K562 (cell line): Measurements from ENCODE around the gene ZNF143. TPM values are rescaled to one million over a fixed set of nuclear protein-coding genes. Genes with fewer than 3 reads are reported as not detected.
A peak's percentile ranks its signal among the peaks of the same experiment; 100 is the strongest.

Experiments used
- AFF1 ChIP-seq, 2 experiments: fragments of 450-650 bp; IDR thresholded peaks; 2 replicates each; pipeline ENCODE4 v1.6.1; 2018; ENCODE audit warnings: mild to moderate bottlenecking in 2 of 2, low read depth in 1 of 2; ENCODE audit not compliant: partially characterized antibody in 2 of 2
- E2F8 ChIP-seq: fragments of 450-650 bp; IDR thresholded peaks from 2 replicates; pipeline ENCODE4 v1.7.1; 2018; ENCODE audit warnings: mild to moderate bottlenecking, low read depth; ENCODE audit not compliant: partially characterized antibody
- ELF2 ChIP-seq: fragments of 250-450 bp; sonication (Bioruptor Pico); IDR thresholded peaks from 2 replicates; pipeline ENCODE4 v1.5.0; 2021; ENCODE audit warnings: mild to moderate bottlenecking
- EZH2 ChIP-seq: IDR thresholded peaks from 2 replicates; pipeline ENCODE4 v1.6.1; 2012; ENCODE audit warnings: low read depth, mild to moderate bottlenecking, inconsistent platforms, low read length, borderline replicate concordance
- FOXO4 ChIP-seq: fragments of 450-650 bp; formaldehyde crosslinking; IDR thresholded peaks from 2 replicates; pipeline ENCODE4 v1.4.0; 2020; ENCODE audit warnings: mild to moderate bottlenecking, moderate library complexity
- HSF4 ChIP-seq: fragments of 250-450 bp; sonication (Bioruptor Pico); IDR thresholded peaks from 2 replicates; pipeline ENCODE4 v2.1.2; 2022; ENCODE audit warnings: mild to moderate bottlenecking, moderate library complexity, borderline replicate concordance
- ILF3 ChIP-seq: fragments of 450-650 bp; IDR thresholded peaks from 2 replicates; pipeline ENCODE4 v1.6.1; 2018; ENCODE audit warnings: antibody characterized with exemption, mild to moderate bottlenecking, moderate library complexity, borderline replicate concordance
- MXD1 ChIP-seq: fragments of 250-450 bp; sonication (Bioruptor Pico); IDR thresholded peaks from 2 replicates; pipeline ENCODE4 v1.8.0; 2021; ENCODE audit warnings: borderline replicate concordance, mild to moderate bottlenecking, moderate library complexity; ENCODE audit not compliant: poor library complexity, severe bottlenecking
- MYNN ChIP-seq, 2 experiments: sonication (generic); formaldehyde crosslinking in 1 of 2; IDR thresholded peaks; 2 replicates each; pipeline versions ENCODE4 v1.5.0 to v1.6.1; 2016 to 2020; ENCODE audit warnings: antibody characterized with exemption in 1 of 2, missing genetic modification reagents in 1 of 2
- NFE2 ChIP-seq: IDR thresholded peaks from 2 replicates; pipeline ENCODE4 v1.6.1; 2014; ENCODE audit warnings: antibody characterized with exemption, low read depth
- NR4A1 ChIP-seq, 2 experiments: fragments of 250-450 bp in 1 of 2; fragments of 450-650 bp in 1 of 2; sonication (Bioruptor Pico) in 1 of 2; IDR thresholded peaks; 2 replicates each; pipeline versions ENCODE4 v1.4.0 to v1.6.1; 2016 to 2020; ENCODE audit warnings: mild to moderate bottlenecking in 2 of 2, missing compliant biosample characterization in 1 of 2, missing genetic modification characterization in 1 of 2, moderate library complexity in 1 of 2
- POU5F1 ChIP-seq: fragments of 150-350 bp; IDR thresholded peaks from 2 replicates; pipeline ENCODE4 v1.6.1; 2014; ENCODE audit warnings: borderline replicate concordance, low read length, low read depth, mild to moderate bottlenecking; ENCODE audit not compliant: partially characterized antibody
- RBM17 ChIP-seq: fragments of 200-400 bp; formaldehyde crosslinking; IDR thresholded peaks from 2 replicates; pipeline ENCODE4 v1.6.1; 2017; ENCODE audit warnings: low read depth, mild to moderate bottlenecking, low read length, borderline replicate concordance
- THRB ChIP-seq: fragments of 450-650 bp; formaldehyde crosslinking; conservative IDR thresholded peaks from 2 replicates; pipeline ENCODE4 v1.4.0; 2022; ENCODE audit warnings: mild to moderate bottlenecking, missing genetic modification characterization
- ZC3H11A ChIP-seq: IDR thresholded peaks from 2 replicates; pipeline ENCODE4 v1.6.1; 2012; ENCODE audit warnings: low read depth, low read length, improper control_type of control experiment
- ZNF146 ChIP-seq: IDR thresholded peaks from one replicate; pipeline ENCODE4 v1.6.1; 2018; ENCODE audit warnings: missing compliant biosample characterization; ENCODE audit not compliant: unreplicated experiment
- ZNF24 ChIP-seq: fragments of 450-650 bp; IDR thresholded peaks from 2 replicates; pipeline ENCODE4 v1.6.1; 2016
- polyA plus RNA-seq, 8 experiments: library from polyadenylated mRNA; depleted of rRNA in 4 of 8; stranded (reverse) in 5 of 8; unstranded in 3 of 8; fragments of >200 nt; fragmentation: Nextera tagmentation in 2 of 8; fragmentation: Illumina TruSeq in 1 of 8; extraction: Ambion mirVana in 2 of 8; extraction: Trizol in 1 of 8; gene quantifications; 2 replicates each; pipeline versions ENCODE4 v1.2.1 to v1.2.3, GENCODE V29; 2011 to 2014; ENCODE audit warnings: inconsistent platforms in 1 of 8, missing spikeins in 1 of 8
- total RNA-seq, 7 experiments: library from RNA; depleted of rRNA in 6 of 7; stranded (reverse); fragments of >200 nt in 6 of 7; fragmentation: Illumina TruSeq in 2 of 7; extraction: Trizol in 2 of 7; gene quantifications; 2 replicates each; pipeline versions ENCODE4 v1.2.1 to v1.2.3, GENCODE V29; 2011 to 2021; ENCODE audit warnings: low replicate concordance in 1 of 7

The ZNF143 gene
- total and polyA plus RNA-seq, 9 of the 15 experiments (the other 6 are each of a cell fraction or from before 2014, with no cell fraction given): 18.4 to 58.5 (median 27.1) TPM

- TF ChIP-seq MYNN (IDR thresholded peaks at IDR 0.05) (no peak), MYNN (CRISPR knock-in tag; IDR thresholded peaks at IDR 0.05) (no peak), RBM17 (no peak), POU5F1 (no peak), HSF4 (no peak), AFF1 (IDR thresholded peaks at IDR 0.05; ENCODE audit: low read depth in 1 of 2, partially characterized antibody in 2 of 2) (no peak), NR4A1 (CRISPR knock-in tag; IDR thresholded peaks at IDR 0.05) (no peak), NR4A1 (tag; IDR thresholded peaks at IDR 0.05) (0 out of 2 replicates have a peak, but pooled peaks have one; percentile 26), EZH2 (no peak), FOXO4 (no peak), ZNF146 (CRISPR knock-in tag) (no peak), NFE2 (no peak), THRB (CRISPR knock-in tag) (no peak), E2F8 (no peak), ZC3H11A (no peak), MXD1 (CRISPR knock-in tag) (no peak), ZNF24 (no peak), ELF2 (no peak), ILF3 (no peak)
Measured at GRCh38 chr11:9566561-9567063, 105.8 kb downstream of the ZNF143 start (continued).
